SHP77 (cell line): ENCODE results near the gene ICE2.

ENCODE experiments used
- DNase-seq, 2 experiments: peaks; one replicate each; lab custom pipeline; 2025; lab: John Stamatoyannopoulos, UW

ICE2 gene

DNA sequence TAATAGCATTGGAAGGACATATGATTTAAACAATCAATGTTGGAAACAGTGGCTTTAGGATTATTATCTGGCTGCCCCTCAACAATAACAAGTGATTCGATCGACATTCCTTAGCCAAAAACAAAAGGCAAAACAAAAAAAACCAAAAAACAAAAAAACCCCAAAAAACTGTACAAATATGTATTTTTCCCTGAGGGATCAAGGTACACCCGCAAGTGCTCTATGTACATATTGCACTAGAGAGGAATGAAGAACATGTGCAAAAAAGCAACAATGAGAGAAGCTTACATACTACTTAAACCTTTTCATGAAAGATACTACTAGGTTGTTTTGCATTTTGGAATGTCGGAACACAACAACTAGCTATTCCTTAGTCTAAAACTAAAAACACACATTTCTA lies 14.2 kb upstream of the ICE2 start:
- no peak for DNase-seq

DNA sequence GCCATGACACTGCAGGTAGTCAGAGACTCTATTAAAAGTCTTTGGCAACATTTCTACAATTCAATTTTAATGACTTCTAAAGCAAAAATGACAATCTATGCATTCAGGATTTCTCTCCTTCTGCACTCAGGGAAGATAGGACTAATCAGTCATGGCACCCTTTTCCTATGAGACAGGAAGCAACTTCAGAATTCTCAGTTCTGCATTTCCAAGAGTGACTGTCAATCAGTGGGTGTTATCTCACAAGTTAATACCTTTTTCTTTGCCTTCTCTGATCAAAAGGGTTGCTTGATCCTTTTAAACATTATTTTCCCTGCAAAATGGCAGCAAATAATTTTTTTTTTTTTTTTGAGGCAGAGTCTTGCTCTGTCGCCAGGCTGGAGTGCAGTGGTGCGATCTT lies 7.8 kb upstream of the ICE2 start:
- DNase-seq, result no peak

DNA sequence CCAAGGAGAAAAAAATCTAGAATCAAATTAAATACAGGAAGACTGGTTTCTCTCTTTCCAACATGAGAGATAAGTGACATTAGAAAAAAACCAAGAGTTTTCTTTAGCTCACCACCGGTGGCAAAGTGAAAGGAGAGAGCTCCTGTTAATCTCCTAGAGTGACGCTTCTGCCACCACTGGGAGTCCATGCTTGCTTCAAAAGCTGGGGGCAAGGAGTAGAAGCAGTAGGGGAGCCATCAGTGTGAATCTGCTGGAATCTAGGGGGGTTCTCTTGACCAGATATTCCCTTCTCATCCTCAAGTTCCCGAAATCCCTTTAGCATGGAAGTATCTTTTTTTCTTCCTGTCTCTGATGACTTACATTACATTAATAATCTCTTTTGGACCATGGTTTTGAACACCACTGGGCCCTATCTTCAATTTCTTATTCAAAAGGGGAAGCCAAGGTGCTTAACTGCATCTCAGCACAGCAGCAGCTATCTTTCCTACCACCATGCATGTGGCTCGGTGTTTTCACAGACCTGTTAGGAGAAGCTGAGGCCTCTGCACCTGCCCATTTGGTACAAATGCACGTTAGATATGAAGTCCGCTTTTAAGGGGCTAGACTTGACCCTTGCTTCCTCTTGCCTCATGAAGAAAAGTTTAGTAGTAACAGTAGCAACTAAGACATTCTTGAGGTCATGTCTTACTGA lies 6.6 kb upstream of the ICE2 start:
- DNase-seq, result no peak

DNA sequence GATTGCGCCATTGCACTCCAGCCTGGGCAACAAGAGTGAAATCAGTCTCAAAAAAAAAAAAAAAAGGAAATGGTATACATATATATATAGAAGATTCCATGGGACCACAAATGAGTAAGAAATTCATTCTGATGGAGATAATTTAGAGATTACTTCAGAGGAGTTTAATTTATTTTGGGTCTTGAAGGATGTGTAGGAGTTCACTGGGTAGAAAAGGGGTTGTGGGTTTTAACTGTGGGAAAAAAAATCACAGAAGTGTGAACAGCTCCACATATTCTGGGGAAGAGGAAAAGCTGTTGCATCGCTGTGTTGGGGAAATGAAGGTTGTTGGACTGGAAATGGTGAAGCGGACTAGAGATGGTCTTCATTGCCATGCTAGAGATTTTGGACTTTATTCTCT lies 4.1 kb upstream of the ICE2 start:
- DNase-seq, result no peak

DNA sequence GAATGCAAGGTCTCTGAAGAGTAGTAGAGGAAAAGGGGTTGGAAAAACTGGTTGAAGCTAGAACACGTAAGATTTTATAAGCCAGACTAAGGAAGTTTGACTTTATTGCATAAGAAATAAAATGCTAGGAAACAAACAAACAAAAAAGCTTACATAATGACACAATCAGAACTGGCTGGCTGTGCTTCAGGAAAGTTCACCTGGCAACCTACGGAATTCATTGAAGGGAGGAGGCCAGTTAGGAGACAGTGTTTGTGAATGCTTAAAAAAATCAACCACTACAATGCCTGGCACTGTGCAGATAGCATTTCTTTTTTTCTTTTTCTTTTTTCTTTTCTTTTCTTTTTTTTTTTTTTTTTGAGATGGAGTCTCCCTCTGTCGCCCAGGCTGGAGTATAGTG lies 1.9 kb upstream of the ICE2 start:
- DNase-seq, result no peak

DNA sequence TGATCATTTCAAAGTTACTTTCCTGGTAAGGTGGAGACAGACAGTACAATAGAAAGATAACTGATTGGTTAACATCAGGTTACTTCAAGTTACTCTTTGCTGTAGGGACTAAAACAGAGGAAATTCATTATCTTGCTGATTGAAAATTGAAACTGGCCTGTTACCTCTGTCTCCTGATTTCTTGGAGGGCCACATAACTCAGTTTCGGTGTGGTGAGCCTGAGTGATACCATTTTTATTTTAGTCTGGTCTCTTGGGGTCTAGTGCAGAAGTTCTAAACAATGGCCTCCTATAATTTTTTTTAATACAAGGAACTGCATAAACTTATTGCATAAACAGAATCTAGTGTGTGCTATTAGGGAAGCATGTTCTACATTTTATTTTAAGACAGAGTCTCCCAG lies 1.2 kb upstream of the ICE2 start:
- DNase-seq, result no peak

DNA sequence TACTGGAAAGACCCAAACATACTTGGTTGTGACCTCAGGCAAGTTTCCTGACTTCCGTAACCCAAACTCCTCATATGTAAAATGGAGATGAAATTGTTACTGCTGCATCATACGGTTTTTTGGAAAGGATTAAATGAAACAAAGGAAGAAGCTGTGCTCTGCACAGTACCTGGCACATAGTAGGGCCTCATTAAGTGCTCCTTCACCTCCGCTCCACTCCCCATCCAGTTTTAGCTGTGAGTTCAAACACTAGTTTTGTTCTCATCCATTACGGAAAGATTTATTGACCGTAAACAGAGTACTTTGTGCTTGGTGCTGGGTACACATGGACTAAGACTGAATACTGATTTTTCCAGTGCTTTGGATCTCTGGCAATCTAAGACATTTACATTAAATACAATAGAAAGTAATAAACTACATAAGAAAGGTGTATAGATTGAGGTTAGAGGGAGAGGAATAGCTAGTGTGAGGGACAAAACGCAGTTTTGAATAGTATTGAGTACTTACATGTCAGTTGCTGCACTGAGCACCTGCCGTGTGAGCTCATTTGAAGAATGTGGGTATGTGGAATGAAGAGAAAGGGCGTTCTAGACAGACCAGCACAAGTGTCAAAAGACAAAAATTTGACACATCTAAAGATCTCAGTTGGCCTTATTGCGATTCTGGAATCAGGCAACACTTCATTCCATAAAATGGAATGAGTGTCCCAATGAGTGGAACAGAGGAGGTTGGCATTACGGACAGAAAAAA lies 594 bp upstream of the ICE2 start:
- peak; percentile 2 to 41 for DNase-seq

DNA sequence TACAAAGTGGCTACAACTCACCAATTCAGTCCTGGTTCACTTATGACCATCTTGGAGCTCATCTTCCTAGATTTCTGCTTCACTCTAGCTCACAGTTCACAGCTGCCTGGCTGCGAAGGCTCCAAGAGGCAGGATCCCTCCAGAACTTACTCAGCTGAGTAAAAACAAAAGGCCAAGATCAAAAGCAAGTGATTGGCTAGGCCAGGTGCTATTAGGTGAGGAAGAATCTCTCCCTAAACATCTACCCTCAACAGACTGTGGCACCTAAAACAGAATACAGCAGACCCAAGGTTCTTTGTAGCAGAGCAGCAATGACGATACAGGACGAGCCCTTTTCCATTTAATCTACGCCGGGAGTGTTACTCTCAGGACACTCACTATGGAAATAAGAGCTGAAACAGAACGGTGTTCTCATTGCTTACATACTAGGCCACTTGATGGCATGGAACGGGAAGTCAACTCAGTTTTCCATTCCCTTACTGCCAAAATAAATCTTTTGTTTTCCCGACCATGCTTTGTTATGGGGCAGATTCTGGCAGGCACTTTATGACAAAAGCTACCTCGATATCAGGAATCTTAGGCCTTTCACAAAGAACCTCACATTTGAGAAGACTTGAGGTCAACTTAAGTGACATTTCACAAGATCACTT lies 901 bp downstream of the ICE2 start:
- peak in 1 of 2 experiments; percentile 8 for DNase-seq

DNA sequence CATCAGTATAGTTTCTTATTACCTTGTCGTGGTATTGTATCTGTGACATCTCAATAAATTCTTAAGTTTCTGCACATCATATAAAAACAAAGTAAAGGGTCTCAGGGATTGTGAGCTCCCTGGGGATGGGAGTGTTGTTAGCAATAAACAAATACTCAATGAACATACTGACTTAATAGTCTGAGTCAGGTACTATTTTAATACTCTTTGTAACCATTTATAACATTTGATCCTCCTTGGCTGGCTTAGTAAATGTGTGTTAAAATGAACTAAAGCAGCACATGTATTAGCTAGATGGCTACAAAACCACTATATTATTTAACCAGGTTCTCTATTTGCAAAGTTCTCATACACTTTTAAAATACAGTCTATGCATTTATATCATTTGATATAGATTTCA lies 1.8 kb downstream of the ICE2 start:
- DNase-seq, result no peak

DNA sequence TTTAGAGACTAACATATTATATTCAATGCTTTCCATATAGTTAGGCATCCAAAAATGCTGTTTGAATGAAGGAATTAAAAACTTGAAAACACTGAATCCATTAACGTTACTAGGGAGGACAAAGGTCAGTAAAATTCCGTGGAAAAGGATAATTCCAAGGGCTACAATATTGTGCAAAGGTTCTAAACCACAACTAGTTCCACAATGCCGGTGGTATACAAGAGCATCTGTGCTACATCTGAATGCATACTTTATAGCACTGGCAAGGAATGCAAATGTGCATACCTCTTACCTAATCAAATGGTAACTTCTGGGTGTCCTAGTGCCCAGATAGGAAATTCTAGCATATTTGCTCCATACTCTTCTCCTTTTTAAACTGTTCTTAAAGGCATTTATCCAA lies 2.2 kb downstream of the ICE2 start:
- DNase-seq, result no peak

DNA sequence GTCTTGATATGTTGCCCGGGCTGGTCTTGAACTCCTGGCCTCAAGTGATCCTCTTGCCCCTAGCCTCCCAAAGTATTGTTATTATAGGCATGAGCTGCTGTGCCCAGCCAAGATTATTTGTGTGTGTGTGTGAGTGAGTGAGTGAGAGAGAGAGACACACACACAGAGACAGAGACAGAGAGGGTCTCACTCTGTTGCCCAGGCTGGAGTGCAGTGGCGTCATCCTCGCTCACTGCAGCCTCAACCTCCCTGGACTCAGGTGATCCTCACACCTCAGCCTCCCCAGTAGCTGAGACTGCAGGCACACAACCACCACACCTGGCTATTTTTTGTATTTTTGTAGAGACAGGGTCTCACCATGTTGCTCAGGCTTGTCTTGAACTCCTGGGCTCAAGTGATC lies 5.8 kb downstream of the ICE2 start:
- DNase-seq, result no peak

DNA sequence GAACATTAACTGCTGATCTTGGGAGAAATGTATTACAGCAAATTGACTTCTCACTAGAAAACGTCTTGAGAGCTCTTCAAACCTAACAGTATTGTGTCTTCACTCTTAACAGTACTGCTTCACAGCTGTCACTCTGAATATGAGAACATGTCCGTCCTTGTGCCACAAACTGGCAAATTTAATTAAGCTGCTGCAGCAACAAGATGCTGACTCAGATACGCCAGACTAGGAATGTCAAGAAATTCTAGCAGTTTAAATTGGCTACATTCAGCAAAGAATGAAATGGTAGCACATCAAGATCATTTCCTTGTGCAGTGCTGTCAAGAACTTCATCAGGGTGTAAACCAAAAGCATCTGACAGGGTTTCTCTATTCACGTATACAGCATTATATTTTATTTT lies 7.6 kb downstream of the ICE2 start:
- no peak for DNase-seq

DNA sequence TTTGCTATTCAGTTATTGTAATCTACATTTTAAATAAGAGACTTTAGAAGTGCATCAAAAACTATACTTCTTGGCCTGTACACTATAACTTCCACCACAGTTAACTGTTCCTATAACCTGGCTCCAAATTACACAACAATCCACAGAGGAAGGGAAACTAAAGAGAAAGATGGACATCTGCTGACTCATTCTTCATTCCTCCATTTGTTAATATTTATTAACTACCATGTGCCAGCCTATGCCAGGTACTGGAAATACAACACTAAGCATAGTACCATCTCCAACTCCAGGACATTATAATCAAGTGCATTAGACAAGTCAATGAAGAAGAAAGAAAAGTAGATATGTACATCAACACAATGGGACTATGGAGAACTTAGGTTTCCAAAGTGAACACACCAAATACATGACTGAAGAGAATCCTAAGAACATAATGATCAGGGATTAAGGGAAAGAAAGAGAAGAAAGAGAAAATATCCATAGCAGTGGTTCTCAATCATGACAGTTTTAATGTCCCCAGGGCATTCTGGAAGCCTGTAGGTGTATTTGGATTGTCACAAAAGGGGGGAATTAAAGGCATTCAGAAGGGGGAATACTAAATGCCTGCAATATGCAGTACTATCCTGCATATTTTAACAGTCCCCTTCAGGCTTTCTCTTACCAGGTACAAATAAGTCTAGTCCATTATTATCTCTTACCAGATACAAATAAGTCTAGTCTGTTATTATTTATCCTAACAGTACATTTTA lies 8.9 kb downstream of the ICE2 start:
- no peak for DNase-seq

DNA sequence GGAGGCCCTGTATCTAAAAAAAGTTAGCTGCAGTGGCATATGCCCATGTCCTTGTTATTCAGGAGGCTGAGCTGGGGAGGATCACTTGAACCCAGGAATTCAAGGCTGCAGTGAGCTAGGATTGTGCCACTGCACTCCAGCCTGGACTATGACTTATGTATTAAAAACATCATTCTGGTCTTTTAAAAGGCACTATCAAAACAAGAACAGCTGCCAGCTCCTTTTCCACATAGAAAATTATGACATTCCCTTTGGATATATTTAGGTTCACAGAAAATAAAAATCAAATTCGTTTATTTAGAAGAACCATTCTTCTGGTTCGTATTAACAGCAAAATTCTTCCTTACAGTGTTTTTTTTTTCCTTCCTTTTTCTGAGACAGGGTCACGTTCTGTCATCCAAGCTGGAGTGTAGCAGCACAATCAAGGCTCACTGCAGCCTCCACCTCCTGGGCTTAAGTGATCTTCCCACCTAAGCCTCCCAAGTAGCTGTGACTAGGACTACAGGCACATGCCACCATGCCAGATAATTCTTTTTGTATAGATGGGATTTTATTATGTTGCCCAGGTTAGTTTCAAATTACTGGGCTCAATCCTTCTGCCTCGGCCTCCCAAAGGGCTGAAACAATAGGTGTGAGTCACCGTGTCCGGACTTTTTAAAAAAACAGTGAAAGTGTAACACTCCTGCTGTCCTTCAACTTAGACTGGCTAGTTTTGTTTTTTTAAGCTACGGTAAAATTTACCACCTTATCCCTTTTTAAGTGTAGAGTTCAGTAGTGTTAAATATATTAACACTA lies 13.9 kb downstream of the ICE2 start:
- DNase-seq, result no peak

DNA sequence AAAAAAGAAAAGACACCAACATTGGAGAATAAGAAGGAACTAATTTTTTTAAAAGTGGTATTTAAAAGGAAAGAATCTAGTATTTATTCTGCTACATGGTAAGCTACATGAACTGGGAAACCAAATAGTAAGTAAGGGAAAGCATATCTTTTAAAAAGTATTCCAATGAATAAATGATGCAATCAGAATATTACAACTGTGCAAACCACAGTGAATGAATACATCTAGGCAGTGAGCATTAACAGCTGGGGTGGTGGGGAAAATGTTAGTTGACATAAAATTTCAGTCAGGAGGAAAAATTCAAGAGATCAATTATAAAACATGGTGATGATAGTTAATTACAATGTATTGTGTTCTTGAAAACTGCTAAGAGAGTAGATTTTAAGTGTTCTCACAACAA lies 16.9 kb downstream of the ICE2 start:
- no peak for DNase-seq

DNA sequence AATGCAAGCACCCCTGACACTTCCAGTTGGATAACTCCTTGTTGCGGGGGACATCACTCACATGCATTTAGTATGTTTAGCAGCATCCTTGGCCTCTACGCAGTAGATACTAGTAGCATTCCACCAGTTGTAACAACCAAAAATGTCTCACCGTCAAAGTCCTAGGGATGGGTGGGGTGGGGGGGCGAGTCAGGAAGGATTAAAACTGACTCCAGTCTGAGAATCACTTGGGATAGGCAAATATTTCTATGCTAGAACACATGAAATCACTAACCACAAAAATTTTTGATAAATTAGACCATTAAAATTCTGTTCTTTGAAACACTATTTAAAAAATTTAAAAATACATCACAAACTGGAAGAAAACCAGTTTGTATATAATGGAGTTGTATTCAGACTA lies 18.0 kb downstream of the ICE2 start:
- no peak for DNase-seq

DNA sequence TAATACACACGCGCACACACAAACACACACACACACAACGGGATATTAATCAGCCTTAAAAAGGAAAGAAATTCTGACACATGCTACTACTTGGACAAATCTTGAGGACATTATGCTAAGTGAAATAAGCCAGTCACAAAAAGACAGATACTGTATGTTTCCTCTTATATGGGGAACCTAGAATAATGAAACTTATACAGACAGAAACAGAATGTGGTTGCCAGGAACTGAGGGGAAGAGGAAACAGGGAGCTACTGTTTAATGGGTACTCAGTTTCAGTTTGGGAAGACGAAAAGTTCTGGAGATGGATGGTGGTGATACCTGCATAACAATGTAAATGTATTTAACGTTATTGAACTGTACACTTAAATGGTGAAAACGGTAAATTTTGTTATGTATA lies 20.2 kb downstream of the ICE2 start:
- DNase-seq, result no peak

DNA sequence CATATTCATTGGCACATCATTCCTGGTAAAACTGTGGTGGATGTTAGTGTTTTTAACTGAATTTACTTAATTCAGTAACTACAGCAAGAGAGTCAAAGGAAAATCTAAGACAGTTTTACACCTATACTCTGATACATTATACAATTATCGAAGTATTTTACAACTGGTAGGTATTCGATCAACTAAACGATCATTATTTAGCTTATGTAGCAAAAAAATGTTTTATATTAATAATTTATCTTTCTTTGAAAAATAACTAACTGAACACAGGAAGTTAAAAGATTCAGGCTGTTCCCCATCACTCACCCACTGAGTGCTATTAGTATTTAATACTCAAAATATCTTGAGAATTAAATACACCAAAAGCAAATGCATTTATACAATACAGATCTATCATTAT lies 21.0 kb downstream of the ICE2 start:
- no peak for DNase-seq

DNA sequence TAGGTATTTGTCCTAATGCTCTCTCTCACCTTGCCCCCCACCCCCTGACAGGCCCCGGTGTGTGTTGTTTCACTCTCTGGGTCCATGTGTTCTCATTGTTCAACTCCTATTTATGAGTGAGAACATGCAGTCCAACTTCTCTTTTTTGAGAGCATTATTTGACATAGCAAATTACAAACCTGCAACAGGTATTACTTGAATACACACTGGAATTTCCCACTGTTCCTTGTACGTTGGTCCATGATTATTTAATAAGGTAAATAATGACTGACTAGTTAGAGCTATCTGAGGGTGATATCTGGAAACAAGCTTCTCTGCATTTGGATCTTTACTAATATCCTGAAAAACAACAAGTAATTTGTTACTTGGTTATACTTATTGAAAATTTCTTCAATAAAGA lies 24.1 kb downstream of the ICE2 start:
- no peak for DNase-seq

DNA sequence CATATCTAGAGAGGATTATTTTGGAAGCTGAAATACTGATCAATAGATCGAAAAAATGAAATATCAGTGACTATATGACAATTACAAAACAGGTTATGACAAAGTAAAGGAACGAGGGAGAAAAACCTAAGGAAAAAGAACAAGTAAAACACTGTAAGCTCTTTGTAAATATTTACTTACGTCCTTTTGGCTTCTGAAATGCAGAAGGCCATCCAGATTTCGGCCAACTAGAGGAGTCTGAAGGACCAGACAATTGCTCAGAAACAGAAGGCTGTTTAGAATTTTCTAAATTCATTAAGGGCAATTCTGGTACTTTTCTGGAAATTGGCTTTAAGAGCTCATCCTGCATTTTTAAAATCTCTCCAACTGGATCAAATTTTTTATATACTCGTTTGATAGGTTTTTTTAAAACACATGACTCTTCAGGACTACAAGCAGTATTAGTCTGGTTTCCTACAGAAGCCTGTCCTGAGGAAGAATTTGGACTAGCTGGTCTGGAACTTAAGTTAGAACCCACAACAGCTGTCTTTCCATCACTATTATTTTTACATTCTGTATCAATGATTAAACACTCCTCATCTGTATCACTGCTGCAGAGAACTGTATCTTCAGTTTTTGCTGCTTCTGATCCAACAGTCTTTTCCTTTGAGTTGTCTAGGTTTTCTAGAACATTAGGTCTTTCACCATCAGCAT lies 30.1 kb downstream of the ICE2 start:
- no peak for DNase-seq

DNA sequence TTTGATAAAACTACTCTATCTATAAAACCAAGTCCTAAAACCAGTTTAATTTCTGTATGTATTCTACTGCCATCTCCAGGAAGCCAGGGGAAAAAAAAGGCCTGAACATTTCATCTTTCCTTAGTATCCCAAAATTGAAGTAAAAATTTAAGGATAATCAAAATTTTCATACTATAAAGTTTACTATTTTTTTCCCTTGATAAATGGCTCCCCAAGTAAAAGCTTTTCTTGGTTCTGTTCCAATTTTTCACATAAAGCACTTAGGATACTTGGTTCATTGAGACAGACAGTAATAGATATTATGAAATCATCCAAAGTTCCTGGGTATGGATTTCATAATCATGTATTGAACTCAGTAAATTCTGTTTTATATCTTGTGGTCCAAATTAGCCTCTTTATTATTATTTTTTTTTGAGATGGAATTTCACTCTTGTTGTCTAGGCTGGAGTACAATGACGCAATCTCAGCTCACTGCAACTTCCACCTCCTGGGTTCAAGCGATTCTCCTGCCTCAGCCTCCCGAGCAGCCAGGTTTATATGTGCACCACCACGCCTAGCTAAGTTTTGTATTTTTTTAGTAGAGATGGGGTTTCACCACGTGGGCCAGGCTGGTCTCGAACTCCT lies 34.5 kb downstream of the ICE2 start:
- no peak for DNase-seq
